ENCODE data around the gene TCF7L1.

Gene TCF7L1

DNA sequence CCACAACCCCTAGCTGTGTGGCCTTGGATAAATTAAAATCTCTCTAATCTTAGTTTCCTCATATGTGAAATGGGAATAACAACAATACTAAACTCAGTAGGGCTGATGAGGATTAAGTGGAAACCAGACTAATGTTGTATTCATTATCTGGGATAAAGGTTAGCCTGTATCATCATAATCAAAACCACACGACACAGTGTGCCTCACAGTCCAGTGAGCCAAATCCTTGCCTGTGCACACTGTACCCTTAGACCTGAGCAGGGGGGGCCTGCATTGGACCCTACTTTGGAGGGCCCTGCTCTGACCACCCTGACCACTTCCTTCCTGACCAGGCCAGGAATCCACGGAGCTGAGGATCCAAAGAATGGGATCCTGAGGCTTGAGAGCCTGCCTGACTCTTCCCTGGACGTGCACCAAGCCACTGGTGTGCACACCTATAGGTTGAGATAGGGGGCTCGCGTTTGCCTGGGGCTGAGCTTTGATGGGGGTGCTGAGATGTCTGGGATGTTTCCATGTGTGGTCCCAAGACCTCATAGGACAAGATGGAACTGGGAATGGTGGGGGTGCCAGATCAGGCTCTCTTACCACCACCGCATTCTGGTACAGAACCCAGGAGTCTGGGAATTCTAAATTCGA lies 124.9 kb downstream of the TCF7L1 start:
- DNase-seq = no peak

GRCh38 chr2:85259101-85259590 lies 126.0 kb downstream of the TCF7L1 start:
- DNase-seq = no peak

- DNase-seq = no peak
Observed at GRCh38 chr2:85259879-85260278, 126.7 kb downstream of the TCF7L1 start.

- no peak for DNase-seq
Observed at GRCh38 chr2:85263591-85263990, 130.4 kb downstream of the TCF7L1 start.

DNA sequence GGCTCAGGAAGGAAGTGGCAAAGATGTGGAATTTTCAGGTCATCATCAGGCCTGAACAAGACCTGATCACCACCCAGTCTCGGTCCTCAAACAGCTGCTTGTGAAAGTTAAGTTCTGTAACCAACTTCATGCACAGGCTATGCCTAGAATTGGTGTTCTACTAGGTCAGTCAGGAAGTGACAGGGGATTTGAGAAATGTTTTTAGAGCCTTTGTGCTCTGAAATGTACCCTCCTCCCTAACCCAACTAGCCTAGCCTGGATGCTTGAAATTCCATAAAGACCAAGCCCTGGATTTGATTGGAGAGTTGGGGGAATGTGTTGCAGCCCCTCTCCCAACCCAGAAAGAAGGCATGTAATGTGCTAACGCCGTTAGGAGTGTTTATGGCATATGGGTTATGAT lies 131.3 kb downstream of the TCF7L1 start:
- no peak for DNase-seq

DNA sequence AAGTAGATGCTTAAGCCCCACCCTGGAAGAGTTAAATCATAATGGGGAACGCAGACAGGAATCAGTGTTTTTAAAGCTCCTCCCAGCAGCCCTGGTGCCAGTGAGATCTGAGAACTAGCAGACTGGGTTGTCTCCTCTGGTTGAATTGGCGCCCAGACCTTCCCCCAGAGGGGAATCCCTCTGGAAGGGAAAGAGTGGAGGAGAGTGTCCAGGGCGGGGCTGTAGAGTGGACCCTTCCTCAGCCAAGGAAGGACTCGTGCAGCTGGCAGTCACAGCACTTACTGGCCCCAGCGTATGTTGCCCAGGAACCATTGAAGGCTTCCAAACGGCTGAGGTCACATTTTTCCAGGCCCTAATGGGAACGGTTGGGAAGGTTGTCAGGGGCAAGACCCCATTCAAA lies 132.1 kb downstream of the TCF7L1 start:
- no peak for DNase-seq

- DNase-seq = peak; percentile 53
Observed at GRCh38 chr2:85266146-85267041, 133.2 kb downstream of the TCF7L1 start.

GRCh38 chr2:85269959-85270358 lies 136.8 kb downstream of the TCF7L1 start:
- no peak for DNase-seq

GRCh38 chr2:85272357-85272756 lies 139.2 kb downstream of the TCF7L1 start:
- no peak for DNase-seq

DNA sequence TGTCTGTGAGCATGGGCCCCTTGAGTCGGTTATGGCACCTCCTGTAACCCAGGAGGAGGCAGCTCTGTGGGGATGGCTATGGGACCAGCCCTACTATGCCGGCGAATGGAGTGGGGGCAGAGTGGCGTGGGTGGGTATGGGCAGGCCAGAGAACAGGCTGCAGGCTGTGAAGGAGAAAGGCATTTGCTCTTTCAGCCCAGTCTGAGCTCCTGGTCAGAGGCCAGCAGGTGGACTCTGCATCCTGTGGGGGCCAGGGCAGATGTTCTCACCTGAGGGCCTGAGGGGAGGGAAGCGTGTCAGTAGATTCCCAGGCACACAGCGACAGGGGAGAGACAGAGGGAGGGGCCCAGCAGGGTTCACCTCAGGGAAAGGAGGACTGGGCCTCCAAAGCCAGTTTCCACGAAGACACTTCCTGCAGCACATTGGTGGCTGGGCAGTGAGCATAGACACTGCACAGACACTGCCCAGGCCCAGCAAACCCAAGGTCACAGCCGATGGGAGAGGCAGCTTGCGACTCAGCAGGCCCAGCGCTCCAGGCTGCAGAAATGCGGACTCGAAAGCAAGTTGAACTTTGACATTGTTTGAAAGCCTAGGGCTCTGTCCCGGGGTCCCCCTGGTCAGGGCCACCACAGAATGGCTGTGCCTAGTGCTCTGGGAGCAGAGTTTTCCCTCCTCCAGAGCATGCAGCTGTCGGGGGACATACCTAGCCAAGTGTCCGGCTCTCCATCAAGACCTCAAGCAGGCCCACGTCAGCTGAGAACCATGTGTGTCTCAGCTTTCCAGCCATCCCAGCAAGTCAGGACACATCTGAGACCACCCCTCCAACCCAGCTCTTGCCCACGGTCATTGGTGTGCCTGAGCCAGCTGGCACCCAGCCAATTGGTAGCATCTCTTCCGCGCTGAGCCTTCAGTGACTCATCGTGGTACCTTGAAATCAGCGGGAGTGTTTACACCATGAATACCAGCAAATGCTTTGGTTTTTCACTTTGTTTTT lies 140.8 kb downstream of the TCF7L1 start:
- DNase-seq = peak; percentile 65

GRCh38 chr2:85275984-85276540 lies 142.9 kb downstream of the TCF7L1 start:
- no peak for DNase-seq

DNA sequence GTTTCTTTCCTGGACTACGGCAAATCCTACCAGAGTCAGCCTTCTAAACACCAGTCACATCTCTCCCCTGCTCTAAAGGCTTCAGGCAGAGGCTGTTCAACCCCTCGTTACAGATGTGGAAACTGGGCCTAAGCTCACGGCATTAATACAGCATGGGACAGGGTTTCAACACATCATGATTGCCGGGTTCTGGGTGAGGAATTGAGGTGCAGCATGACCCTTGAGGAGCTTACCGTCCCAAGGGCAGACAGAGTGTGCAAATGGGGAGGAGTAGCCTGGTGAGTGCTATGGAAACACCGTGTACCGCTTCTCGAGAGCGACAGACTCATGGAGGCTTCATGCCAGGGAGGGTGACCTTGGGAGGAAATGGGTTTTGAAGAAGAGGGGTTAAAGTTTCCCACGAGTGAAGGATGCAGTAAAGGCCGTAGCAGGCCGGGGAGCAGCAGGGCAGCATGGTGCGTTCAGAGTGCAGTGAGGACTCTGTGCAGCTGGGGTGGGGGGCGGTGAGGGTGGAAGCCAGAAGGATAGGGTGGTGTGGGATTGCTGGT lies 143.5 kb downstream of the TCF7L1 start:
- DNase-seq = no peak

GRCh38 chr2:85277416-85278158 lies 144.4 kb downstream of the TCF7L1 start:
- peak; percentile 69 for DNase-seq

GRCh38 chr2:85278361-85278760 lies 145.2 kb downstream of the TCF7L1 start:
- DNase-seq = peak; percentile 40

- no peak for DNase-seq
Observed at GRCh38 chr2:85281553-85281952, 148.4 kb downstream of the TCF7L1 start.

GRCh38 chr2:85282914-85283313 lies 149.7 kb downstream of the TCF7L1 start:
- no peak for DNase-seq

DNA sequence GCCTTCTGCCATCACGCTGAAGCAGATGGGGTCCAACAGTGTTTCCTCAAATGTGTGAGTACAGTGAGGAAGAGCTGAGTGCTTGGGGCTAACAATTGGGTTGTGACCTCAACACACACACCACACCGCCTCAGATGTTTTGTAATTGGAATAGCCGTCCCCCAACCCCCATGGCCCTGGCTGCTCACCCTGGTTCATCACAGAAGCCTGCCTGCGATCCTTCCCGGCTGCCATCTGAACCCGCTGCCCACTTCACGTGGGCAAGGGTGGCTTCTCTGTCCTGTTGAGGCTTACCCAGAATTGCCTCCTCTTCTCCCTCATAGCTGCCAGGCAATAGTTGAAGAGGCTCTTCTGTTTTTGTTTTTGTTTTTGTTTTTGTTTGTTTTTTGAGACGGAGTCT lies 150.4 kb downstream of the TCF7L1 start:
- no peak for DNase-seq

DNA sequence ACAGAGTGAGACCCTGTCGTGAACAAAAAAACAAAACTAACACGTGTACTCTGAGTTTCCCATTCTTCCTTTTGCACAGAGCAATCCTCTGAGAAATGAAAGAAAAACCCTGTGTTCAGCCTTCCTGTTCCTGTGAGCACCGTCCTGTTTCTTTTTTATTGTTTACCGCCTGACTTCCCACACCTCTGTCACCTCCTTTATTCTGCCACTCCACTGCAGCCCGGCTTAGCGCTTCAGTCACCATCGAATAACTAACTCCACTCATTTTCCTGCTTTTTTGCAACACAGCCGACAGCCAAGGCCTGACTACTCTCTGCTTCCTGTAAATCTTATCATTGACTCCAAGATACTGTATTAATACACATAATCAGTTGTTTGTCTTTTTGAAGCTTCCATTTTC lies 153.7 kb downstream of the TCF7L1 start:
- no peak for DNase-seq

GRCh38 chr2:85287721-85288120 lies 154.5 kb downstream of the TCF7L1 start:
- DNase-seq = no peak

GRCh38 chr2:85288244-85288725 lies 155.1 kb downstream of the TCF7L1 start:
- DNase-seq = peak; percentile 58

GRCh38 chr2:85291425-85292023 lies 158.3 kb downstream of the TCF7L1 start:
- no peak for DNase-seq

Data from HCEC 1CT (cell line).